CD4-positive, alpha-beta T cell treated with Interleukin-4 for 1 hour (primary cell): ENCODE measurements around the gene ABLIM2.

Experiments
- DNase-seq, 2 donors: peaks; one replicate each; pipeline ENCODE4 v3.0.0-alpha.2; 2020 to 2022

The ABLIM2 gene

DNA sequence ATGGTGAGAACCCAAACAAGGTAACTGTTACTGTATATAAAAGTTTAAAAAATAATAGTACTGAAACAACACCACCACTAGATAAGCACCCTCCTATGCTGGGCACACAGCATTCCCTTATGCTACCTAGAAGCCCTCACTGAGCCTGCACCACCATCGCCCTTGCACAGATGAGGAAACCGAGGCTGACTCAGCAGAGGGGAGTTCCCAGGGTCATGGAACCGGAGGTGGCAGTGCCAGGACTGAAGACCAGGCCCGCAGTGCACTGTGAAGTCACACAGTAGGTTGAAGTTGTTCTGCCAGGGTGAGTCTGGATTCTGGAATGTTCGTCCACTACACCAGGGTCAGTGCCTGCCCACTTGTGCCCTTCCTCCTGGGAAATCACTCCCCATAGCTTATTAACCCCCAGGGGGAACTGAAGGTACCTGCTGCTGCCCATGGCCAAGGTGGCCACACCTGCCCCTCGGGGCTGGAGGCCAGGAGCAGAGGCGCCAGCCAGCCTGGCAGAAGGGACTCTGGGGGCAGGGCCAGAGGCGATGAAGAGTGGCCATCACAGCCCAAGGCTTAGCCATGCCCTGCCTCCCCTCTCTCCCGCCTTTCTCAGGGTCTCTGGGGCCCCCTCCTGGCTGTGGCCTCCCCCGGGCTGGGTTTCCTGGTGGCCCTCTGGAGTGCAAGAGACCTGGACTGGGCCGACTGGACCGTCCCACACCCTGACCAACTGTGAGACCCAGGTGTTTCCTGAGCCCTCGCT is 15.1 kb upstream of the ABLIM2 start:
- no peak for DNase-seq

DNA sequence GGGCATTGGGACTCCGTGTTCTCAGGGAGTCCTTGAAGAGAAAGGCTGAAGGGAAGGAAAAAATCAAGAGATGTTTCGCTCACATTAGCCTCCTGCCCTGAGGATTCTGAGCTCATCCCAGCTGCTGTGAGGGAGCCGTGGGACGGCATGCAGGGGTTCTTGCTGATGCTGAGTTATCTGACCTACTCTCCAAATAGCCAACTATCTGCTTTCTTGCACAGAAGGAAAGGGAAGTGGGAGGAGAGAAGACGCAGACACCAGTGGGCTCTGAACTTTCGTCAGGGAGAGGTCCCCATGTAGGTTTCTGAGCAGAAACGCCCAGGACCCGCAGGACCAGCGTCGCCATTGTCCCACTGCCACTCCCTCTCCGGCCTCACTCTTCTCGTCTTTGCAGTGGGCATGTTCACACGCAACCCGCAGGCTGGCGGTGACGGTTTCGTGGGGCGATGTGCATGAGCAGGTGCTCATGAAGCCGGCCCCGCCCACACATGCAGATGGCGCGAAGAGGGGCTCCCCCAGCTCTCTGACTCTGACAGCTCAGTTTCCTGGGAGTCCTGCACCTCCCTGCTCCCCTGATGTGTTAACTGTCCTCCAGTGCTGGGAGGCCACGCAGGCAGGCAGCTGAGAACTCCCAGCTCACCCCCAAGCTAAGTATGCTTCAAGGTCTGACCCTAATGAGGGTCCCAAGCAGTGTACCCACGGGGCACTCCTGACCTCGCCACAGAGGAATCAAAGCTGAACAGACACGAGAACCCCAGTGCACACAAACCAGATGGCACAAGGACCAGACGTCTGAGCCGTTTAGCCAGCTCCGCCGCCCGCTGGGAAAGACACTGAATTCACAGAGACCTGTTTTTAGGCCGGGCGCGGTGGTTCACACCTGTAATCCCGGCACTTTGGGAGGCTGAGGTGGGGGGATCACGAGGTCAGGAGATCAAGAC is 13.6 kb upstream of the ABLIM2 start:
- peak in 1 of 2 donors; percentile 60 for DNase-seq

DNA sequence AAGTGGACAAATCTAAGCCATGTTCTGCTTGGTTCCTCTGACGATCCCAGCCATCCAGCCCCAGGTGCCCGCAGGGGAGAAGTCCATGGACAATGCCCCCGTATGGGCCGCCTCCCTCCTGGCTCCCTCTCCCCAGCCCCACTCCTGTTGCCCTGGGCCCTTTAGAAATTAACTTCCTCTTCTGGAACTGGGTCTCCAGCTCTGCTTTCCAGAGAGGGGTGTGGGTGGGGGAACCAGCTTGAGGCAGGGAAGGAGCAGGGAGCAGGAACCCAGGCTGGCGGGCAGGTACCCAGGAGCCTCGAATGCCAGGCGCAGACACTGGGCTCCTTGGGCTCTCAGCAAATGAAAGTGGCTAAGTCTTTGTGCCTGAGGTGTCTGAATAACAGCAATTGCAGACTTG is 12.7 kb upstream of the ABLIM2 start:
- DNase-seq = no peak

DNA sequence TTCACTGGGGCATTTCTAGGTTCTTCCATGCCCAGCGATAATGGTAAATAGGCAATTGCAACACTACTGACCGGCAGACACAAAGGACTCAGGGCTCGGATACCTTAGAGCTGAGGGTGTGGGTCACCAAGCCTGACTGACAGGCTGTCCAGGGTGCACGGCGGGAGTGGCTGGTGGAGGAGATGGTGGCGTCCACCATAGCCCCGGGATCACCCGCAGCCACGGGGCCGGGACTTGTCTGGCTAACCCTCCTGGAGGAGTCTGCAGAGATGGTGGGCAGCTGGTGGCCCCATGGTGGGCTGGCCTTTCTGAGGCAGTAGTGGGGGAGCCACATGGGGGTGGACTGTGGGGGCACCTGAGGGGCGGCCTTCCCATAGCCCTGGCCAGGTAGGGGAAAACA is 11.7 kb upstream of the ABLIM2 start:
- no peak for DNase-seq

DNA sequence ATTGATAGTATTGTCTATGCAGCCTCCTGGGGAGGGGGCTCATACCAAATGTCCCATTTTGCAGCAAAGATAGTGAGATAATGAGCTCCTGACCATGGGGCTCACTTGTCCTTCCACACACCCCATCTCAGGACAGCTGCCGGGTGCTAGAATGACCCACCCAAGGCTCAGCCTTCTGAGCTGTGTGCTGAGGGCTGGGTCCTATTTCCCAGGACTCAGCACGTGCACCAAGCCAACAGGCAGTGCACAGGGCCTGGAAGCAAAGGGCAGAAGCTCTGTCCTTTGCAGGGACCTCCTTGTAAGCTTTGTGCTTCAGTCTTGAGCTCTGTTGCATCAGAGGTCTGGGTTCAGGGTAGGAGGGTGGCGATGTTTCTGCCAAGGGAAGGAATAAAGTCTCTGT is 11.2 kb upstream of the ABLIM2 start:
- DNase-seq = no peak

DNA sequence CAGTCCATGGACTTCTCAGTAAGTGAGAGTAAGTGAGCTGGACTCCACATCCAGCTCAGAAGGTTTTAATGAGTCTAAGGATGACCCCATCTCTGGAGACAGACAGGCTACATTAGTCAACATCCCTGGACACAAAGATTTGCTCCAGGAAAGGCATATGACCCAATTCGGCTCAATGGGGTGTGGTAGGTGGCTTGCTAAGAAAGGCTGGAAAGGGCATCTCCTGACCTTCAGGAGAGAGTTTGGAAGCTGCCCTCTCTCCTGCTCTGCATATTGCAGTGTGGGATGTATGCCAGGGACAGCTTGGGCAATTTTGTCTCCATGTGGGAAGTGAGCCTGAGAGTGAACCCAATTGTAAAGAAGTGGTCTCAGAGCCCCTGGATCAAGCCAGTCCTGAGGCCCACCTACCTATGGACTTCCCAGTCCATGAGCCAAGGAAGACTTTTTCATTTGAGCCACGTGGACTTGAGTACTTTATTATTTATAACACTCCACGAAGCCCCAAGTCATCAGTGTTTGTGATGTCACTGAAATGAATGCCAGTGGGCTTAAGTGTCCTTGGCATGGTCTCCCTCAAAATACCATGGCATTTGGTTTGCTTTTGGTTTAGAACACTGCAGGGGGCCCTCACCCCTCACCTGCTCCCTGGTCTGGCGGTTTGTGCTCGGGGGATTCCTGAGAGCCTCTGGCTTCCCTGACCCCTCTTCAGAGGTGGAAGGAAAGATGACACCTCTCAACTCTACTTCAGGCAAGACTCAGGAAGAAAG is 10.4 kb upstream of the ABLIM2 start:
- DNase-seq = no peak

DNA sequence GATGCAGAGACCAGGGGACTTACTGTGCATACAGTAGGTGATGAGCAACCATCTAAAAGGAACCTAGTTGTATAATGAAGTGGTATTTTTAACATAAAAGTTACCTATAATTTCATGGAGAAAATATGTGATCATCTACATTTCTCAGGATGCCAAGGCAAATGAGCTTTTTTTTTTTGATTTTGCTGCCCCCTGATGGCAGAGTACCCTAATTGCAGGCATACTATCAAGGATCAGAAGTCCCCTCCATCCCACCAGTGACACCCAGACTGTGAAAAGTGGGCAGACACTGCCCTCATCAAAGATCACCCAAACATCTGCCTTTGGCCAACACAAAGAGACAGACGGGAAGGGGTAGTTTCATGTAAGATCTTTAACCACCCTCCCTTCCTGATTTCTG is 9.6 kb upstream of the ABLIM2 start:
- no peak for DNase-seq

DNA sequence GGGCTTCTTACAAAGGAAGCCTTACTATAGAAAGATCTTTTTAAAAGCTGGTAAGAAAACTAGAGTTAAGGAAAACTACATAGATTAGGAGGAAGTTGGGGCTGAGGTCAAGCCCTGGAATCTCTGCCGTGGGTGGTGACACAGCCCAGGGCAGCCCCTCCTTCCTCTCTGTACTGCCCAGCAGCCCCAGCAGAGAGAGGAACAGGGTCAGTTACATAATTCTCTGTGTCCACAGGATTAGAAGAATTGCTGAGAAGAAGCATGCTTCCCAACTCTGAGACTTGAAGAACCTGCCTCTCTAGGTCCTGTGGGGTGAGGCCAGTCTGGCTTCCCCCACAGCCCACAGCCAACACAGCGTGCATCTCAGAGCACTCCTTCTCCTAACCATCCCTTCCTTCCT is 9.2 kb upstream of the ABLIM2 start:
- DNase-seq = peak in 1 of 2 donors; percentile 52

DNA sequence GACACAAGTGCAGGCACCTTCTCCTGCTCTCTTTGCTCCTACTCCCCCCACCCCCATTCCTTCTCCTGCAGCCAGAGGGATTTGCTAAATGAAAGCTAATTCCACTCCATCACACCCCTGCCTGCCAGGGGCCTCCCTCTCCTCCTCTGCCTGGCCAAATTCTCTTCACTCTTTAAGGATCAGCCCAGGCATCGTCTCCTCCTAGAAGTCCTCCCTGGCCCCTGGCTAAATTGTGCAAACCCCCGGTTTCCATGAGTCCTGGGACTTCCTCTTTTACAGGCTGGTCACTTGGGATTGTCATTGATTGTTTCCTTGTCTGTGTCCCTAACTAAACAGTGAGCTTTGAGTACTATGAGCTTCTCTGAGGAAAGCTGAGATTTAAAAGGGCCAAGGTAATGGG is 8.7 kb upstream of the ABLIM2 start:
- DNase-seq = no peak

DNA sequence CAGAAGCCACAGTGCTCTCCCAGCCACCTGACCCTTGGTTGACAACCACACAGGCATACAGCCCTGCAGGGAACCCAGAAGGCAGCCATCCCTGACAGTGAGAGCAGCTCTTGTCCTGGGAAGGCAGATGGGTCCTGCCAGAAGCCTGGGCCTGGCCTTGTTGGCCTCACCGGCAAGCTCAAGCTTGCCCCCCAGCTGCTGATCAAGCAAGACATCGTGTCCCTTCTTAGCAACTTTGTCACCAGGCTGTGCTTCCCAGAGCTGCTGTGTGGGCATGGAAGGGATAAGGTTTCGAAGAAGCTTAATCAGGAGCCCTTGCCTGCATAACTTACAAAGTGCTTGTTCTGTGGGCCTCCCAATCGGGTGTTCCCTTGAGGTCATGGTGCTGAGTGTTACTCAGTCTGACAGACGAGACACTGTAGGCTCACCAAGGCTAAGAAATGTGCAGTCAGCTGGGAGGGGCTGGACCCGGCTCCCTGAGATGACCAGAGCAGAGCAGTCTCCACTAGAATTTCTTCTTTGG is 6.8 kb upstream of the ABLIM2 start:
- DNase-seq = no peak

DNA sequence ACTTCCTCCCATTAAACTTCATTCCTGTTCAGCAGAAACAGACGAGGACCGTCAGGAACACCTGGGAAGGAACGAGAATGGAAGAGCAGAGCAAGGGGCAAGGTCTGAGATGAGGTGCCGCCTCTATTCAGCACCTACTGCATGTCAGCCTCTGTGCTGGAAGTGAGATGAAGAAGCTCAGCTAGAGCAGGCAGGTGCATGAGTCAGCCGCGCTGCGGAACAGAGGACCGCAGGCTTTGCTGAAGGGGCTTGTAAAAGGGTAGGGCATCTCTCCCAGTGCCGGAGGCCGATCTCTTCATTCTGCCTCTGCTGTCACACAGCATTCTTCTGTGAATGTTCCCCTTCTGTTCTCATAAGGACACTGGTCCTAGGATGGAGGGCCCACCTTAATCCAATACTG is 6.1 kb upstream of the ABLIM2 start:
- DNase-seq = no peak

DNA sequence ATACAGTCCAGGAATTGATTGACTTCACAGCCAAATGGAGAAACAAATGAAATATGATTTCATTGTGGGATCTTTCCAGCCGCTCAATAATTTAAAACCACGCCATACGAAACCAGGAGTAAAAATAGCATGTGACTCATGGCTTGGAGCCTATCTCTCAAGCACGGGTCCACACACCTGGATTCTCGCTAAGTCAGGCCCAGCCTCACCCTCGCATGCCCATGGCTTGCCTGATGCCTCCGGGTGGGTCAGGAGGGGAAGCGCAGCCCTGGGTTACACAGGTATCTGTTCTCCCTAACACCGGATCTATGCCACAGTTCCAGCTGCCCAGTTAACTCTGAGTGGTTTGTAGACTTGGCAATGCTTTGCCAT is 5.6 kb upstream of the ABLIM2 start:
- DNase-seq = no peak

DNA sequence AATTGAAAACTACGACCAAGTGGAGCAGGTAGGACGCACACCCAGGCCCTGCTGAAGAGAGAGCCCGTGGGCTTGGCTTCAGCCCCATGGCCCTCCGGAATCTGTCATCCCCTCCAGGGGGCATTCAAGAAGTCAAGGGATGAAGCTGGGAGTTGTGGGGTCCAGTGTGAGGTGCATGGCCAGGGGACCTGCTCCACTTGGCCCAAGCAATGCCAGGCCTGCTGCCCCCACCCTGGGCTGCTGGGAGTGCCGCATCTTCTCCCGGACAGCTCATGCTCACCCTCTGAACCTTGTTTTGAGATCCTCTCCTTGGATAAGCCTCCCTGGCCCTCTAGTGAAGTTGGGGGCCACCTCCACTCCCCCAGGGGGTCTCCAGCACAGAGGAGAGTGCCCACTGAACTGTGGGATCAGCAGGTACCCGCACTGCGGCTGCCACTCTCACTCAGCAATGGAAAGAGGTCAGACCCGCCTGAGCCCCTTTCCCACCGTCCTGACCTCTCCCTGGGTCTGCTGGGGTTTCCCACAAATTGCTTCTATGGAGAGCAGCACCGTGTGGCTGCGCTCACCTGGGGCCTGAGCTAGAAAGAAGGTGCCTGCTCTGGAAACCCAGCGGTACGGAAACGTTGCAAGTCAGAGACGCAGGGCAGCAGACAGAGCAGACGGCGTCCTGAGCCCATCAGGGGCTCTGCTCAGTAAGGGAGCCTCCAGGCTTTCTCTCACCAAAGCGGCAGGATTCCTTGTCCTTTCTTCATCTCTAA is 5.0 kb upstream of the ABLIM2 start:
- DNase-seq = no peak

DNA sequence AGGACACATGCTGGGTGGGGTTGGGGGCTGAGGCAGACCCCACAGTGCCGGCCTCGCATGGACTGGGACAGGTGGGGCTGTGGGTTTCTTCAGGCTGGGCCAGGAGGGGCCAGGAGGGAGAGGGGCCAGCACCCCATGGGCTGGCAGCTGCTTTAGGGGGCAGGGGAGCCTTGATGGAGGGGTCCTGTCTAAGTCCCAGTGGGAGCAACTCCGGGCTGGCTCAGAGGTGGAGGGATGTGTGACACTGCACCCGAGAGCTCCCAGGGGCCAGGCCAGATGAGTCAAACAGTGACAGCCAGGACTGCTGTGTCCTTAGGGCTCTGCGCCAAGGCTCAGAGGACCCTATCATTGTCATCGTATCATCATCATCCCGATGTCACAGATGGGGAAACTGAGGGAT is 4.4 kb upstream of the ABLIM2 start:
- no peak for DNase-seq

DNA sequence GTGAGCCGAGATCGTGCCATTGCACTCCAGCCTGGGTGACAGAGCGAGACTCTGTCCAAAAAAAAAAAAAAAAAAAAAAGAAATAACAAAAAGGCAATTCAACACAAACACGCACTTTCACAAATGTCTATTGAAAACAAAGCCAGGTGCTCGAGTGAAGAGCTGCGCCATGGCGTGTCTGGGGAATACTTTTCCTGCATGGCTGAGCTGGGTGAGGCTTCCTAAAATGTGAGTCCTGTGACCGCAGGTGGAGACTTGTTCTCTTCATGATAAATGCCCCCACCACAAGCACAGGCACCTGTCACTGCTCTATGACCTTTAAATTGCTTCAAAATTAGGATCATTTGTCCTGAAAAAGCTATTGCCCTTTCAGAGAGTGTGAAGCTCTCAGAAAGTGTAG is 4.0 kb upstream of the ABLIM2 start:
- DNase-seq = peak in 1 of 2 donors; percentile 67

DNA sequence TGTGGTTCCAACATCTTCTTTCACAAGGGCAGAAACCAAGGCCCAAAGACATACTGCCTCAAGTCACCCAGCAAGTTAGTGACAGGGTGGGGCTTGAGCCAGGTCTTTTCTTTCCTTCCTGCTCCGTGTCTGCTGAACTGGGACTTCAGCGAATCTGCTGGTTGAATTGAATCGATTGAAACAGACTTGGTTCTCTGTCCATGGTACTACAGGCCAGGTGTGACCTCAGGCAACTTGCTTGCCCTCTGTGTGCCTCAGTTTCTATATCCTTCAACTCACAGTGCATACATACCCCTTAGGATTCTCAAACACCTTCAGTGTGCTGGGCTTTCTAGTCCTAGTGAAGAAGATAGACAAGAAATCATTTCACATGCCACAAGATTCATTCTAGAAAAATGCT is 2.0 kb upstream of the ABLIM2 start:
- DNase-seq = no peak

DNA sequence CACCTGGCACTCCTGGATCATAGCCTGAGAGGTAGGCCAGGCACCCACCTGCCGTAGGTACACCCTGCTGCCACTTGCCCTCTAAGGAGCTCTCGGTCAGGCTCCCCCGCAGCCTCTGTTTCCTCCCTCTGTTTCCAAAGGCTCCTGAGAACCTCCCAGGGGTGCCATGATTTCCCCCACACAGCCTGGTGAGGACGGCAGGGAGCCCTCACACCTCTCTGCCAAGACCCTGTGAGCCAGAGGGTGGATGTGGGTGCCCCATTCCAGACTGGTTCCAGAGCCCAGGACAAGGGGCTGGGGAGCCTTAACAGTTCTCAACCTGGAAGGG is 1.6 kb upstream of the ABLIM2 start:
- DNase-seq = no peak

DNA sequence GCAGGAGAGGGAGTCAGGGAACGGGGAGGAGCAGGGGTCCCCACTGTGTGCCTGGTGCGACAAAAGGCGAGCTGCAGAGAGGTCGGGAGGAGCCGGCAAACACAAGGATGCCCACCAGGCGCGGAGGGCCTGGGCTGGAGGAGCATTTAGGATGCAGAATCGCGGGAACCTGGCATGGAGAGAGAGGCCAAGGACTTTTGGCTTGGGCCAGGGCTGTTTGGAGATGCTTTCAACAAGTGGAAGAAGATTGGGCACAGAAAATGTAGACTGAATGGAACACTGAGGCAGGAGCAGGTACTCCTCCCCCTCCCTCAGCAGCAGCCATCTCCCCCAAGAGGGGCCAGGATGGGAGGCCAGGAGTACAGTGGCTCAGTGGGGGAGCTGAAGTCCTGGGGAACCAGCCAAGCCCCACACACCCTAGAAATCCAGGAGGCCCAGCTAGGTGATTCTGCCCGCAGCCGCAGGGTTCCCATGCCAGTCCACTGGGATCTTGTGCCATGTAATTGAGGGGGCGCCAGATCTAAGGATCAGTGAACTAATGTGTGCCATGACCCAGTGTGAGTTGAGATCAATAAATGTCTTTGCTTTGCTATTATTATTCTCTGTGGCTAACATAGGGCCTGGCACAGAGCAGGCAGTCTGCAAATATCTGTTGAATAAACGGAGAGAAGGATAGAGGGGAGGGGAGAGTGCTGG is 1.1 kb upstream of the ABLIM2 start:
- DNase-seq = no peak

DNA sequence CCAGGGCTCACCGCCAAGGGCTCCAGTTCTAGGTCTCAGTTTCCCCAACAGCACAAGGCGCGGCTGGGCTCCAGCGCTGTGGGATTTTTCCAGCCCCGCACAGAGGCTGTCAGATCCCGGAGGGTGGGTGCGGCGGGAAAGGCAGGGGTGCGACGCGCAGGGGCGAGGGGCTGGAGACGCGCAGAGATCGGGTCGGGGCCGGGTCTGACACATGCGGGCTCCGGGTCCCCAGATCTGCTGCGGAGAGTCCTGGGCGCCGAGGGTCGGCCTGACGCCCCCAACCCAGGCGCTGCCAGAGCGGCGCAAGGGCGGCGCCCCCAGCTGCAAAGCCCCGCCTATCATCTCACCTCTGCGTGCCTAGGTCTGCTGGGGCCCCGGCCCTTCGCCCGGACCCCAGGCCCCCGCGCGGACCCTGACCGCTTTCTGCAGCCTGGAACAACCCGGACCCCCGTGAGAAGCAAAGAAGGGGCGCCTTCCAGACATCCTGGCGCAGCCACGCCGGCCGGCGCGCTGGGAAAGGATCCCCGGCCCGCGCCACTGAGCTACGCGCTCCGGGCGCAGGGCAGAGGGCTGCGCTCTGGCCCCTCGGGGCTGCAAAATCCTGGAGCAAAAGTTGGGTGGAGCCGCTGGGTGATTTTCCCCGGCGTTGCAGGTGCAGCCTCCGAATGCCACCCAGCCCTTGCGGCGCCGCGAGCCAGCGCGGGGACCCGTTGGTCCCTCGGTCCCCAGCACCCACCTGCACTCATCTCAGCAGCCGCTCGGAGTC is 486 bp downstream of the ABLIM2 start:
- DNase-seq = no peak

DNA sequence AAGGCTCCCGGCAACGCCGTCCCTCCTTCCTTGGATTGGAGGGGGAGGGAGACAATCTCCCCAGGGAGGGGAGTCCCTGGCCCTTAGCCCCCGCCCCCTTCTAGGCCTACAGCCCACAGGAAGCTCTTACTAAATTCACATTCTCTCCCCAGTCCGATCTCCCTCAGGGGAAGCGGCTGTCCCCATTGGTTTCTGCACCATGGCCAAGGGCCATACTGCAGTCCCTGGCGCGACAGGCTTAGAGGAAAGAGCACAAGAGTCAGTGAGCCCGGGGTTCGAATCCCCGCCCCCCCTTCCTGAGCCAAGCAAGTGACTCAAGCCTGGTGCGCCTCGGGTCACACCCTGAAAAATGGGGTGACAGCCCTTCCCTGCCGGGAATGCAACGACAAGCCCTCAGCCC is 1.1 kb downstream of the ABLIM2 start:
- no peak for DNase-seq

DNA sequence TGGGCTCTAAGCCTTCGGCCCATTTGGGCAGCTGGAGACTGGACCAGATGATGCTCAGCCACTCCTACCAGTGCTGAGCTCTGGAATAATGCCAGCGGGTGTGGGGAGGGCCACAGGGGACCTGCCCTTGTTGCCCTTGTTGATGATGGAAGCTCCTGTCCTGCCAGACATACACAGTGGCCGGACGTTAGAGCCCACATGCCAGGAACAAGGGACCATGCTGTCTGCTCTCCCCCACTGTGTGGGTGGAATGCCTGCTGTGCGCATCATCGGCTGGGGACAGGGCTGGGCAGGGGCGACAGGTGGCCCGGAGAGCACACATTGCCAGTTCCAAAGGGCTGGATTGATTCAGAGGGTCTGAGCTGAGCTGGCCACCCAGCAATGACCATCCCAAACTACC is 2.0 kb downstream of the ABLIM2 start:
- no peak for DNase-seq
